Hindlimb muscle (tissue), 1 donor: ENCODE data around the gene RFX1. TPM values are rescaled to one million over a fixed set of nuclear protein-coding genes. Genes with fewer than 3 reads are reported as not detected.

Experiments
- DNase-seq: peaks from one replicate; pipeline ENCODE4 v3.0.0-alpha.2; 2013
- polyA plus RNA-seq: library from polyadenylated mRNA; unstranded; fragments of 120-200 nt; gene quantifications from one replicate; pipeline ENCODE4 v1.2.1, GENCODE V29; 2013; ENCODE audit not compliant: insufficient read length

RFX1 gene
- polyA plus RNA-seq, 1 donor: 8.3 TPM

DNA sequence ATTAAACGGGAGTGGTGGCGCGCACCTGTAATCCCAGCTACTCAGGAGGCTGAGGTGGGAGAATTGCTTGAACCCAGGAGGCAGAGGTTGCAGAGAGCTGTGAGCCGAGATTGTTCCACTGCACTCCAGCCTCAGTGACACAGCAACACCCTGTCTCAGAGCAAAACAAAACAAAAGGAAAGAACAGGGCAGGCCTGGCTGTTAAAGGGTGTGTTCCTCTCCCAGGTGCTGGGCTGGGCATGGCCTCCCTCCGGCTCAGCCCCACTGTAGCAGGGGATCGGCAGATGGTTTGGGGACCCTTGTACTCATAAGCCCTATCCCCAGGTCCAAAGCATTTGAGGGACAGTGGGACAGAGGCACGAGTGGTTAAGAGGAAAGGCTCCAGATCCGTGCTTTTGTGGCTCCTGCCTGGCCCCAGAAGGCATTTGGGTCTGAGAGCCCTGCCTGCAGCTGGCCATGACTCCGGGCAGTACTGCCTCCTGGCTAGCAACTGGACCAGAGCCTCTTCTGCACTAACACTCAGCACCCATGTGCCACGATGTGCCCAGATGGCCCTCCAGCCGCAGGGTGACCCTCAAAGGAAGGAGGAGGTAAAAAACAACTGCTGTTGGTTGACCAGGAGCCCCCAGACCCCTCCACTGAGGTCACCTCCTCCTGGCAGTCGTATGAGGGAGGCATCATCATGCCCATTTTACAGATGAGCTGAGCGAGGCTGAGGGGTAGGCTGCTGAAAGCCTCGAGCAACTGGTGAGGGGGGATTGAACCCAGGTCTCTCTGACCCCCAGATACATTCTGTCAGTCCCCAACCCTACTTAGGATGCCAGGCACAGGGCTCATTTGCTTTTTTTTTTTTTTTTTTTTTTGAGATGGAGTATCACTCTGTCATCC is 10.0 kb downstream of the RFX1 start:
- no peak for DNase-seq

DNA sequence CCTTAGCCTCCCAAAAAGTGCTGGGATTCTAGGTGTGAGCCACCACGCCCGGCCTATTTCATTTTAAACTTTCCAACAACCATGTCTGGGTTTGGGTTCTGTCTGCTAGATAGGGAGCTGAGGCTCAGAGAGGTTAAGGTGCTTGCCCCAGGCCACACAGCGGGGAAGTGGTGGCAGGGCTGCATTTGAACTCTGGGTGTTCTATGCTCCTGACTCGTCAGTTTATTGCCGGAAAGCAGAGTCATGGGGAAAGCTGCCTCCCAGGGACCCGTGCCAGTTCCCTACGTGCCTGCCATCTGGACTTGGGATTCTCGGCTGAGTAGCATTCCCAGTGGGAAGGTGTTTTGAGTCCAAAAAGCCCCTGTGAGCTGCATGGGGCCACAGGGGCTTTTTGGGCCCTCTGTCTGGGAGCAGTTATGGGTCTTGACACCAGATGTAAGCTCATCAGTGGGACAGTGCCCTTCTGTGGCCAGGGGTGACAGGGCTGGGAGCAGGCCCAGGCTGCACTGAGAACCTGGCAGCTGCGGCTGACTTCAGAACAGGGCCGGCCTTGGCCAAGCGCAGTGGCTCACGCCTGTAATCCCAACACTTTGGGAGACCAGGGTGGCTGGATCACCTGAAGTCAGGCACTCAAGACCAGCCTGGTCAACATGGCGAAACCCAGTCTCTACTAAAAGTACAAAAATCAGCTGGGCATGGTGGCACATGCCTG is 10.9 kb downstream of the RFX1 start:
- no peak for DNase-seq

DNA sequence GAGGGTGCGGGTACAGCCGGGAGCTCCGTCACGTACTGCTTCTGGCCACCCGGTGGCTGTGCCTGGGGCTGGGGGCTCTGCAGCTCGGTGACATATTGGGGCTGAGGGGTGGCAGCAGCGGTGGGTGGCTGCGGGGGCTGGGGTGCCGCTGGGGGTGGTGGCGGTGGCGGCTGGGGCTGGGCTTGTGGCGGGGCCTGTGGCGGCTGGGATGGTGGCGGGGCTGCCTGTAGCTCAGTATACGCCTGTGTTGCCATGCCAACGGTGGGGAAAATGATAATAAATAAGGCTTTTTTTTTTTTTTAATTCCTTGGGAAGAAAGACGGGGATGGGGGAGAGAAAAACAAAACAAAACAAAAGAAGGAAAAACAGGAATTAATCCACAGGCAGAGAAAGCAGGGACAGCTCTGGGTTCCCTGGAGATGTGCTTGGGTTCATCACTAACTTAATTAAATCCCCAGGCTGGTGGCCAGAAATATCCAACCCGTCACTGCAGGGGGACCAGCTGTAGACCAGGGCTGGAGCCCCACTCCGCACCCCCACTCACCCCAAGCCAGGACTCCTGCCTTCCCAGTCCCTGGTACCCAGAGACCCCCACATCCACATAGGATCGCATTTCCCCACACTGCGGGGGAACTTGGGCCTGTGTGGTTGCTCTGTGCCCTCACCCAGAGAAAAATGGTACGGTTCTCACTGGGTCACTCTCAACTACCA is 12.4 kb downstream of the RFX1 start:
- no peak for DNase-seq

DNA sequence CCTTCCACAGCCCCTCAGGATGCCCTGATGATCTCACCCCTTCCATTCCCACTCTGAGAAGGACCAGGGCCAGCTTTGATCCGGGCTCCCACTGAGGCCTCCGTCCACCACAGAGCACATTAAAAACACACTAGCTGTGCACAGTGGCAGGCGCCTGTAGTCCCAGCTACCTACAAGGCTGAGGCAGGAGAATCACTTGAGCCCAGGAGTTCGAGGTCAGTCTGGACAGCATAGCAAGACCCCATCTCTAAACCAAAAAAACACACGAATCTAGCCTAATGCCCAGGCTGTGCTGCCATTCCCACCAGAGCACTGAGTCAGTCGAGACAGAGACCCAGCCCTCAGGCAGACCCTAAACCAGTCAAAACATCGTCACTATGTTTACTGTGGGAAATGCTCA is 14.1 kb downstream of the RFX1 start:
- no peak for DNase-seq

DNA sequence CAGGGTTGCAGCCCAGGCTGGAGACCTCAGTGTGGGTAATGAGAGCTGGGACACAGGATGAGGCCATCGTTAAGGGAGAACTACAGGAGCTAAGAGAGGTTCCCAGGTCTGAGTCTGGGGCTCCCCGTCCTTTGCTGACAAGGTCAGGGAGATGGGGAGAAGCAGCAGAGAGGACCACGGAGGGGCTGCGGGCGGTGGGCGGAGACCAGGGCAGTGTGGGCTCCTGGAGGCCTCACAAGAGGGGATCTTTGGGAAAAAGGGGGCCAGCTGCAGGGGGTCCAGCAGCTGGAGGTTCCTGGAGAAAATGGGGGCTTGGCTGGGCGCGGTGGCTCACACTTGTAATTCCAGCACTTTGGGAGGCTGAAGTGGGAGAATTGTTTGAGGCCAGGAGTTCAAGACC is 16.0 kb downstream of the RFX1 start:
- no peak for DNase-seq

DNA sequence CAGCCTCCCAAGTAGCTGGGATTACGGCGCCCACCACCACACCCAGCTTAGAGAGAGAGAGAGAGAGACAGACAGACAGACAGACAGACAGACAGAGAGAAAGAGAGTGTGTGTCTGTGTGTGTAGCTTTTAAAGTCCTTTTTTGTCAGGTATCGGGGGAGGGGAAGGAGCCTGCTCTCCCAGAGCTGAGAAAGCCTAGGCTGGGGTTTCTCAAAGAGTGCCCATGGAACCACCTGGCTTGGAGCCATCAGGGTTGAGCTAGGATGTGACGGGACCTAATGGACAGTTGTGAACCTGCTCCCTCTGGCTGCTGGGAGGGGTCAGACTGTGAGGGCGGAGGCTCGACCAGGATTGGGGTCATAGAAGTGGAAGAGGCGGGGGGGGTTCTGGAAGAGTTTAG is 16.6 kb downstream of the RFX1 start:
- no peak for DNase-seq

DNA sequence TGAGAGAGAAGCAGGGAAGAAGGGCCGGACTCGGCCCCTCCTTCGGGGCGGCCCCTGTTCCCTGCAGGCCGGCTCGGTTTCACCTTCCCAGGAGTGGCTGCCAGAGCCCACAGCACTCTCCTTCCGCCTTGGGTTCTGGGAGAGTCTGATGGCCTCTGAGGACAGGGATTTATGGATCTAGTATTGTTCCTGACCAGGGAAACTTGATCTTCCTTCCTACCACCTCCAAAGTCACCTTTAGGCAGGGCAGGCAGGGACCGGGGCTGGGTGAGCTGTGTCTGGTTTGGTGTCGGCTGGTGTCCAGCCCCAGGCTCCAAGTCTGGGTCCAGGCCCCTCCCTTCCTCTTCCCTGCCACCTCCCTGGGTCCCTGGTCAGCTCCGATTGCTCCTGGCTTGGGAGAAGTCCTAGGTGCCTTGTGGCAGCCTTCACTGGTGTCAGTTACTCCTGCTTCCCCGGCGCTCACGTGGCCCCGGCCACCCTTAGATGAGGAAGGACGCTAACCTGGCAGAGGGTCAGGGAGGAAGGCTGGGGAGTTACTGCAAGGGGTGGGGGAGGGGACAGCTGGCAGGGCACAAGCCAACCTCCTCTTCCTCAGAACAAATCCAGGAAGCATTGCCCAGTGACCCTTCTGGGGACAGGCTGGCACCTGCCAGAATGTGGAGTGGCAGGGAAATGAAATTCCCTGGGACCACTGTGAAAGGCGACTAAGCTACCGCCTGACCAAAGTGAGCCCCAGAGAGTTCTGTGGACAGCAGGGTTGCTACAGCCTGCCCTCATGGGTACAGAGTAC is 18.8 kb downstream of the RFX1 start:
- DNase-seq: no peak

DNA sequence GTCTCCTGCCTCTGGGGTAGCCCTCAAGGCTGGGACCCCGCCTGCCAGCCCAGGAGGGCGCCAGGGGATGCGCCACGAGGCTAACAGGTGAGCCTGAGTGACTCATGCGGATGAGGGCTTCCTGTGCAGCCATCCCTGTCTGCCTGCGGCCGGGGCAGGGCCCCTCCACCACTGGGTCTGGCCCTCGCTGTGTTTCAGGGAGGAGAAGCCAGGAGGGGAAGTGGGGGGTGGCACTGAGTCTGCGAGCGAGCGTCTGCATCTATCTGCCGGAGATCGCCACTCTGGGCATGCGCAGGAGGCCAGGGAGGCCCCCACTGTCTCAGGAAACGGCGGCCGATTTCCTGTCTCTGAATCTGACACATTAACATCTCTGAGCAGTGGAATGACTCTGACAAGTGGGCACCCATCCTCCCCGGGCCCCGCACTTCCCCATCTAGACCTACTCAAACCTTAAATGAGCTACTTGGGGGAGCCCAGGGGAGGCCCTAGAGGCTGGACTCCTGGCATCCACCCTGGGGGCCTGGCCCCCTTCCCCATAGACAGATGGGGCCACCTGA is 19.7 kb downstream of the RFX1 start:
- DNase-seq: peak; percentile 87

DNA sequence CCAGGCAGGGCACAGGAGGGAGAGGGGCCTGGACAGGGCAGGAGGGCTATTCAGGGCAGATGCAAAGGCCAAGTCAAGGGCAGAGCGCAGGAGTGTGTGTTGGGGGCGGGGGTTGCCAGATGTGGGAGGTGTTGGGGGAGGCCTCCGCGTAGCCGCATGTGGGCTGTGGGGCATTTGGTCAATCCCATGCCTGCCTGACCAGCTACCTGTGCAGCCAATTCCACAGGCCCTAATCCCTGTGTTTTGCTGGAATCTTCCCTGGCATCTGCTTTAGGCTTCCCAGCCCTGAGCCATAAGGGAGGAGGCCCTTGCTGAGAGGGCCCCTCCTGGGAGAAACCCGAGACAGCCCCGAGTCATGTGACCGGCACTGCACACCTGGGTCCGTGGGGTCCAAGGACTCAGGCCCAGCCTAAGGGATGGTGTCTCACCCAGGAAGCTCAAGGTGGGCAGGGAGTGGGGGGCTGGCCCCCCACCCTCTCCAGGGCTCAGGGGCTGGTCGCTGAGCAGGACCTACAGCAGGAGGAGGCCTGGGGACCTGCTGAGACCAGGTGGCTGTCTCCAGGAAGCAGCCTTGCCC is 20.3 kb downstream of the RFX1 start:
- no peak for DNase-seq

DNA sequence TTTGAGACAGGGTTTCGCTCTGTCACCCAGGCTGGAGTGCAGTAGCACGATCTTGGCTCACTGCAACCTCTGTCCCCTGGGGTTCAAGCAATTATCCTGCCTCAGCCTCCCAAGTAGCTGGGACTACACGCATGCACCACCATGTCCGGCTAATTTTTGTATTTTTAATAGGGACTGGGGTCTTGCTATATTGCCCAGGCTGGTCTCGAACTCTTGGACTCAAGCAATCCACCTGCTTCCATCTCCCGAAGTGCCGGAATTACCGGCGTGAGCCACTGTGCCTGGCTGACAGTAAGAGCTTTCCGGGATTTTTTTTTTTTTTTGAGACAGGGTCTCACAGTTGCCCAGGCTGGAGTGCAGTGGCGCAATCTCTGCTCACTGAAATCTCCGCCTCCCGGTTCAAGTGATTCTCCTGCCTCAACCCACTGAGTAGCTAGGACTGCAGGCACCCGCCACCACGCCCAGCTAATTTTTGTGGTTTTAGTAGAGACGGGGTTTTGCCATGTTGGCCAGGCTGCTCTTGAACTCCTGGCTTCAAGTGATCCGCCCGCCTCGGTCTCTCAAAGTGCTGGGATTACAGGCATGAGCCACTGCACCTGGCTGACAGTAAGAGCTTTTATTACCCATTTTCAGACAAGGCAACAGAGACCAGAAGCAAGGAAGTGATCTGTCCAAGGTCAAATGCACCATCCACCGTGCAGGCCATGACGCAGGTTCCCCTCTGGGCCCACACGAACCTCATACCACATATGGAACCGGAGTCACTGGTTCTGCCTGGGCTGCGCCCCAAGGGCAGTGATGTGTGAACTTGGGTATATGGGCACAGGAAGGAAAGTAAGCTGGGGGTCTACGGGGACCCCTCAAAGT is 21.0 kb downstream of the RFX1 start:
- DNase-seq: no peak

DNA sequence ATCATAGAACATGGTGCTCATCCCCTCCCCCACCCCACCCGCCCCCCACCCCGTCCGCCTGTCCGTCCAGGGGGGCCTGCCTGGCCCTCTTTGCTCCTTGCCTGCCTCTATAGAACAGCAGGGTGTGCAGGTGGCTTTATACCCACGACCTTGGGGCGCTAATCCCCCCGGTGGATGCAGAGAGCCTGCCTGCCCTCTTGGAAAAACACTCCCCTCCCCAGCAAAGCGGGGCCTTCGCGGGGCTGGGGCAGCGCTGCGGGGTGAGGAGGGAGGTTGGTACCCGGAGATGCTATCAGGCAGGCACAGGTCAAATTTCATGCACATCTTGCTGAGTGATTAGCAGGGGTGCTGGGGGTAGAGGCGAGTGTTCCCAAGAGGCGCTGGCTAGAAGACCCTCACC is 21.9 kb downstream of the RFX1 start:
- no peak for DNase-seq

DNA sequence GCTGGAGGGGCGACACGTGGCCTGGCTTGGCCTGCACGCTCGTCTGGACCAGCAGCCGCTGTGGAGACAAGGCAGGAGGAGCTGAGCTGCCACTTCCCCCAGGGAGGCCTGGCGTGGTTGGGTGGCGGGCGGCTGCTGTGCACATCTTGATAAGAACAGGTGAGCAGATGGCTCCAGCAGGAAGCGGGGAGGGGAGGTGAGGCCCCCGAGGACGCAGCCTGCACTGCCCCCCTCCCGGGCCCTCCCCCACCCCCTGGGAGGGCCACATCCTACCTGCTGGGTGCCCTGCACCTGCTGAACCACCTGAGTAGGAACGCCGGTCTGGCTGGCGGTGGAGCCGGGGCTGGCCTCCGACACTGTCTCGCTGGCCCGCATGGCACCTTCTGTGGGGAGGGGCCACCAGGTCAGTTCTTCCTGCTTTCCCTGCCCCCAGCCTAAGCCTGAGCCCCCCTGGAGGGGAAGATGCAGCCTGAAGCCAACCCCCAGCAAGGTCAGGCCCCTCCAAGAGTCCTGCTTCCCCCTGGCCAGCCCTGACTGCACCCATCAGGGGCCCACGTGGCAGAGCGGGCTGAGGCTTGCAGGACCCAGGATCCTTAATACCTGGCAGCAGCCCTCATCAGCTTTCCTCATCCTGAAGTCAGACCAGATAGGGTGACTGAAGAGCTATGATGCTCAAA is 22.8 kb downstream of the RFX1 start:
- DNase-seq: no peak

DNA sequence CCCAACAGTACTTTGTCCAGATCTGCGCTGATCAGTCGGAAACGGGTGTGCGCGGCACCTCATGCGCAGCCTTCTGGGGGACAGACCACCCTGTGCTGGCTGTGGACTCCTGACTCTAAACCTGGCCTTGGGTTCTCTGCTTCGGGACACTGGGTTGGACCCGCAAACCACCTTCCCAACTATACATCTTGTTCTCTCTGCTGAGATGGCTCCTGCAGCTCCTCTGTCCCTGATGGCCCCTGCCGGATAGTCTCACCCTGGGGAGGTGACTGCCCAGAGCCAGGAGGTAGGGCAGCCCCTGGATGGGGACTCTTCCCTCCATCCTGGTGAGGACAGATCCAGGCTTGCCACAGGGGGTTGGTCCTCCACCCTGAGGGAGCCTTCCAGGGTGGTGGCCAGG is 23.3 kb downstream of the RFX1 start:
- no peak for DNase-seq

DNA sequence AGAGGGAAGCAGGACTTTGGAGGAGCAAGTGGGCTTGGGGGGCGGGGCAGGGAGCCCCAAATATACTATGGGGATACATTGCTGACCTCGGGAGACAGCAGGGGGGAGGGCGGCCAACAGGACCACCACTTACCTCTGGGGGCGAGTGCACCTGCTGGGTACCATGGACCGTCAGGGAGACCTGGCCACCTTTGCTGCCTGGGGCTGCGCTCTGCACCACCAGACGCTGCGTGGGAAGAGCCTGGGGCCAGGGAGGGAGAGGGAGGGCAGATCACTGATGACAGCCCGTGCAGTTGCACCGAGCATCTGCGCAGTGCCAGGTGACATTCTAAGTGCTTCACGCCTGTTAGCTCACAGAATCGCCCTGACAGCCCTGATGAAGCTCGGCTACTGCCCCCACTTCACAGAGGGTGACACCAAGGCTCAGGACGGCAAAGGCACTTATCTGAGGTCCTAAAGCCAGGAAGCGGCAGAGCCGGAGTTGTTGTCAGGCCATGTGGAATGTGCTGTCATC is 24.1 kb downstream of the RFX1 start:
- DNase-seq: no peak

DNA sequence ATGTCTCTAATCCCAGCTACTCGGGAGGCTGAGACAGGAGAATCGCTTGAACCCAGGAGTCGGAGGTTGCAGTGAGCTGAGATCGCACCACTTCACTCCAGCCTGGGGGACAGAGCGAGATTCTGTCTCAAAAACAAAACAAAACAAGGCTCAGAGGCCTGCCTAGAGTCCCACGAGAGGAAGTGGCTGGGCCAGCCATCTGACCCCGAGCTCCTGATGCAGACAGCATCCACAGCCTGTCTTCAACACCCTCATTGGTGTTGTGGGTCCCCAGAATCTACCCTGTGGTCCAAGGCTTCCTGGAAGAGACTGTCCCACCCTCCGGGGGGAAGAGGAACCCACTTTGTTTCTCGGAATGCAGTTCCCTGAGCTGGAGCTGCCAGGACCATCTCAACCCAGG is 24.7 kb downstream of the RFX1 start:
- no peak for DNase-seq

DNA sequence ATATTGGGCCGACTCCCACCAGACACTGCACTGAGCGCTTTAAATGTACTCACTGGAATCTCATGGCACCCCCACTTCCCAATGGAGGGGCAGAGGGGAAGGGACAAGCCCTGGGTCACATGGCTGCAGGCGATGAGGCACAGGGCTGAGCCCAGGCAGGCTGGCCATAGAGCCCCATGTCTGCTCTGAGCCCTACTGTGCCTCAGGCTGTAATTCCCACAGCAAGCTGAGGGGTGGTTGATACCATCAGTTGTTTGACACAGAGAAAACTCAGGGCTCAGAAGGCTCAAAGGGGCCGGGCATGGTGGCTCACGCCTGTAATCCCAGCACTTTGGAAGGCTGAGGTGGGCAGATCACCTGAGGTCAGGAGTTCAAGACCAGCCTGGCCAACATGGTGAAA is 25.1 kb downstream of the RFX1 start:
- DNase-seq: no peak

DNA sequence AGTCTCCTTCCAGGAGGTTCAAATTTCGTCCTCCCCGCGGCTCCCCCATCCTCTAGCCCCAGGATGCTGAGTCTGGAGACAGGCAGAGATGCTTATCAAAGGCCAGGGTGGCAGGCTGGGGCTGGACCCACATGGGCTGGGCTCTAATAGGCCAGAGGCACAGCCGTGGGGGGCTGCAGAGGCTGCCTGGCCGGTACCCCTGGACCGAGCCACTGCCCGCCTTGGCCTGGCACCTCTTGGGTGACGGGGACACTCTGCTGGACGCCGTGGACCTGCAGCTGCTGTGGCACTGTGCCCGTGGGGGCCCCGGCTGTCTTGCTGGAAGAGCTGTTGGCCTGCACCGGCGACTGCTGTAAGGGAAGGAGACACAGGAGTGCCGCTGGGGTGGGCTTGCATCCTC is 25.8 kb downstream of the RFX1 start:
- DNase-seq: no peak

DNA sequence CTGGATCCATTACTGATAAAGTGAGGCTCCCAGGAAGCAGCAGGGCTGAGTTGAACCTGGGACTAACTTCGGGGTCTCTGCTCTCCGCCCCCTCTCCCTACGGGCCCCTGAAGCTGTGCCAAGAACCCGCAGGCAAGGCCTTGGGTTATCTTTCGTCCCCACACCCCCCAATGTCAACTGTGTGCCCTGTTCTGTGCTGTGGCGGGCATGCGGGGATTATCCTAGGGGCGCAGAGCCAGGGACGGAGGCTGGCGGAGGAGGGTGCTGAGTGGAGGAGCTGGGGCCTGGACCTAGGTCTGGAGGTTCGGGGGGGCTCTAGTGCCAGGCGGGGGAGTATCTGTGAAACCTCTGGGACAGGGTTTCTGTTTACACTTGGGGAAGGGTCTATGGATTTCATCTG is 26.4 kb downstream of the RFX1 start:
- no peak for DNase-seq

DNA sequence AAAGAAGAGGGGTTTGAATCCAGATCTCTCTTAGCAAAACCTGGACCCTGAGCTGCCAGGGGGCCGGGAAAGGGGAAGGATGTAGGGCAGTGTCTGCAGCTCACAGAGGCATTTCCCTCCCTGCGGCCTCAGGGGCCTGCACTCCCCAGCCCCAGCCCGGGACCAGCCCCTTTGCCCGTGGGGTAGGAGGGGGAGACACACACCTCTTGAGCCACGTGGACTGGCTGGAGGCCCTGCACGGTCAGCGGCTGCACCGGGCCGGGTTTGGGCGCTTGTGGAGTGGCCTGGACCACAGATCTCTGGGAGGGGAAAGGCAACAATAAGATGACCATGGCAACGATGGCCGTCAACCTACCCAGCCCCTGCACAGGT is 26.9 kb downstream of the RFX1 start:
- DNase-seq: no peak
